ENCODE data around the gene NPC2. TPM values are rescaled to one million over a fixed set of nuclear protein-coding genes. Genes with fewer than 3 reads are reported as not detected.

Gene NPC2
- total and polyA plus RNA-seq, 11 donors, result 69.4 to 374 (median 135) TPM

DNA sequence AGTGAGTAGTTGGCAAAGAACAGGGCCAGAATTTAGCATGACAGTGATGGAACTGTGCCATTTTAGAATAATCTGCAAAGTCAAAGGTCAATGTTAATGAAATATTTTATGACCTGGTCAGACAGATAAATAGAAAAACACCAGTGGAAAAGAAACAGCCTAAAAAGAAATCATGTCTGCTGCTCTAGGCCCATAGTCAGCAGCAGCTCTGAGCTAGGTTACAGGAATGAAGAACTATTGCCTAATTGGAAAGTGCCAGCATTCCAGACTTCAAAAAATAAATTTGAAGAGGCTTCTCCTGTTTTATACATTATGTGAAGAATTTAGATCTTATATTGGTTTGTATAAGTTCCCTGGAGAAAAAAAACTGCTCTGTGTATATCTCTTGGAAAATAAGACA lies 9.8 kb downstream of the NPC2 start:
- no peak overlapping the region for H3K27ac ChIP-seq
- no peak for TF ChIP-seq POLR2A (IDR thresholded peaks at IDR 0.05)
- TF ChIP-seq, protein P1, sequence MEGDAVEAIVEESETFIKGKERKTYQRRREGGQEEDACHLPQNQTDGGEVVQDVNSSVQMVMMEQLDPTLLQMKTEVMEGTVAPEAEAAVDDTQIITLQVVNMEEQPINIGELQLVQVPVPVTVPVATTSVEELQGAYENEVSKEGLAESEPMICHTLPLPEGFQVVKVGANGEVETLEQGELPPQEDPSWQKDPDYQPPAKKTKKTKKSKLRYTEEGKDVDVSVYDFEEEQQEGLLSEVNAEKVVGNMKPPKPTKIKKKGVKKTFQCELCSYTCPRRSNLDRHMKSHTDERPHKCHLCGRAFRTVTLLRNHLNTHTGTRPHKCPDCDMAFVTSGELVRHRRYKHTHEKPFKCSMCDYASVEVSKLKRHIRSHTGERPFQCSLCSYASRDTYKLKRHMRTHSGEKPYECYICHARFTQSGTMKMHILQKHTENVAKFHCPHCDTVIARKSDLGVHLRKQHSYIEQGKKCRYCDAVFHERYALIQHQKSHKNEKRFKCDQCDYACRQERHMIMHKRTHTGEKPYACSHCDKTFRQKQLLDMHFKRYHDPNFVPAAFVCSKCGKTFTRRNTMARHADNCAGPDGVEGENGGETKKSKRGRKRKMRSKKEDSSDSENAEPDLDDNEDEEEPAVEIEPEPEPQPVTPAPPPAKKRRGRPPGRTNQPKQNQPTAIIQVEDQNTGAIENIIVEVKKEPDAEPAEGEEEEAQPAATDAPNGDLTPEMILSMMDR (IDR thresholded peaks at IDR 0.05), result no peak
- peaks cover 0 to 24% (median 7%) of the 10 kb centered on the region in 12 donors for H3K4me1 ChIP-seq
- H3K9me3 ChIP-seq, result no peaks in the 10 kb centered on the region
- H3K36me3 ChIP-seq, result peaks cover 0 to 85% (median 75%) of the 10 kb centered on the region in 9 donors
- no peak for DNase-seq
- no peak for ATAC-seq
- H3K4me3 ChIP-seq, result no peak overlapping the region
- intact Hi-C loops (cut with DNase I), result no loop called here
- no peaks in the 10 kb centered on the region for H3K27me3 ChIP-seq

DNA sequence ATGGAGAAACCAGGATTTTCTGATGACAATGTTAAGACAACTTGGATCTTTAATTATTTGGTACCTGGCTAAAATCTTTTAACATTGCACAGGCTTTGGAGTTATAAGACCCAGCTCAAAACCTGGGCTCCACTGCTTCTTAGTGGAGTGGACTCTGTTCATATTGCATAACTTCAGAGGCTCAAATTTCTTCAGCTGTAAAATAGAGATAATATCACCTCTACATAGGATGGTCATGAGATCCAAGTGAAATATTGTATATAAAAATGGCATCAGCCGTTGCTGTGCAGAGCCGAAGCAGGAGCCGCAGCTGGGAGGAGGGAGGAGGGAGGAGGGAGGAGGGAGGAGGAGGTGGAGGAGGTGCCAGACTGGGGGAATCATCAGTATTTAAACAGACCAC lies 10.5 kb downstream of the NPC2 start:
- 60 to 74% (median 72%) methylated on average over 3 of the region's 3 CpGs for WGBS, 4 donors
- ATAC-seq, result no peak
- no peak for DNase-seq
- TF ChIP-seq, protein P1 (IDR thresholded peaks at IDR 0.05), result no peak
- TF ChIP-seq POLR2A (IDR thresholded peaks at IDR 0.05), result no peak
- H3K9me3 ChIP-seq, result no peaks in the 10 kb centered on the region
- H3K27me3 ChIP-seq, result no peaks in the 10 kb centered on the region
- H3K36me3 ChIP-seq, result peaks cover 0 to 92% (median 83%) of the 10 kb centered on the region in 9 donors
- intact Hi-C loops (cut with DNase I), result no loop called here
- H3K4me3 ChIP-seq, result no peak overlapping the region
- H3K4me1 ChIP-seq, result peaks cover 0 to 19% (median 7%) of the 10 kb centered on the region in 12 donors
- H3K27ac ChIP-seq, result no peak overlapping the region

DNA sequence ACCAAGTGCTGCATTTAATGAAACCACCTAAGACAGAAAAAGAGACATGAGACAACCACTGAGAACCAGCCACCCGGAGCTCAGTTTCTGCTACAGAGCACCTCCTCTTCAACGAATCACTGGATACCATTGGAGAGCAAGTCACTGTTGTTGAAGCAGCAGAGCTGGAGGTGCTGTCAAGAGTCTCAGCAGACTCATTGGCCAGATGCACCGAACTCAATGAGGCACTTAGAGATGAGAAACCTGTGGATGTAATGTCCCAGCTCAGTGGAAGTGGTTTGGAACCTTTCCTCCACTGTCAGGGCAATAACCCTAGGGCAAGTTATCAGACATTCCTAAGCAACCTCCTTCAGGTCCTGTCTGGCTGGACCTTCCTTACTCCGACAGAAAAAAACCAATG lies 13.1 kb downstream of the NPC2 start:
- intact Hi-C loops (cut with DNase I), result loop anchor here in 2 of 10 donors (1.0 to 2.0 kb wide), 2 partner anchors 117 to 118 kb away; no protein-coding TSS in a partner anchor
- Histone ChIP-seq H3K27ac (no peak overlapping the region), H3K4me3 (no peak overlapping the region), H3K27me3 (no peaks in the 10 kb centered on the region), H3K9me3 (no peaks in the 10 kb centered on the region), H3K4me1 (peaks cover 0 to 14% (median 5%) of the 10 kb centered on the region in 12 donors), H3K36me3 (peaks cover 0 to 96% (median 75%) of the 10 kb centered on the region in 9 donors)
- ATAC-seq (no peak), DNase-seq (no peak)
- 62 to 70% (median 66%) methylated on average over 4 of the region's 4 CpGs for WGBS, 4 donors
- TF ChIP-seq POLR2A (IDR thresholded peaks at IDR 0.05), result no peak
- TF ChIP-seq, protein P1 (IDR thresholded peaks at IDR 0.05), result no peak

DNA sequence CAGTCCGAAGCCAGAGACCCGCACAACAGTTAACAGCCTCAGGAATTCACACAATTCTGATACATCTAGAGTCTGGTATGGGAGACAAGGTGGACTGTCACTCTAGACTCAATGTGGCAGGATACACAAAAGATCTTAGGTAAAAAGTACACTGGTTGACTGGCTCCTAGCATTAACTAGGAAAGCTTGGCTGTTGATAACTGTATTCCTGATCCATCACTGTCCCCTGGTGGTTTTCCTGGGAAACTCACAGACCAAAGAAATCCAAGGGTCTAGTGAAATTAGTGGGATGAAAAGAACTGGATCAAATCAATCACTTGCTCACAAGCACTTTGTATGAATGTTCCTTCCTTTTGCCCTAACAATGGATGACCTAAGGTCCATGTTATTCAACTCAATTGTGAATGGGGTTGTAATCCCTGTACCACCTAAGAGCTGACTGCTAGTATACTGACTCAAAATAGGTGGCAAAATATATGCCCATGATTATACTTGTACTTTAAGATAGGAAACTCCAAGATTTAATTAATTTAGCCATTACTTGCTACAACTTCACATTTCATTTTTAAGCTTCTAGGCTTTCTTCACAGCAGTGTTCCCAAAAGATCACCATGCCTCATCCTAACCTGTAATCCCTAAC lies 14.0 kb downstream of the NPC2 start:
- Histone ChIP-seq H3K4me3 (no peak overlapping the region), H3K27ac (no peak overlapping the region), H3K4me1 (peaks cover 0 to 17% (median 5%) of the 10 kb centered on the region in 12 donors), H3K9me3 (no peaks in the 10 kb centered on the region), H3K36me3 (peaks cover 0 to 96% (median 71%) of the 10 kb centered on the region in 9 donors), H3K27me3 (no peaks in the 10 kb centered on the region)
- intact Hi-C loops (cut with DNase I), result loop anchor here in 9 of 10 donors (1.0 to 5.0 kb wide), 4 partner anchors 102 to 117 kb away; no protein-coding TSS in a partner anchor
- no peak for DNase-seq
- peak in 1 of 4 donors; percentile 30 for ATAC-seq
- 91 to 100% (median 96%) methylated on average over 2 of the region's 2 CpGs for WGBS, 4 donors
- TF ChIP-seq, protein P1 (IDR thresholded peaks at IDR 0.05), result peak; percentile 41 to 70 (median 62)
- TF ChIP-seq POLR2A (IDR thresholded peaks at IDR 0.05), result no peak
